HFF-Myc (cell line): ENCODE results near the gene MYO19.
A peak's percentile ranks its signal among the peaks of the same experiment; 100 is the strongest.

Experiments used
- DNase-seq: peaks from one replicate; pipeline ENCODE4 v3.0.0-alpha.2; 2011; ENCODE audit warnings: low read depth; ENCODE audit errors: extremely low read depth
- H3K4me3 ChIP-seq: replicated peaks from 2 replicates; pipeline ENCODE4 v1.5.1; 2011; ENCODE audit warnings: low read depth, mild to moderate bottlenecking, control low read depth, low read length
- TF ChIP-seq, protein P1 (sequence below): IDR thresholded peaks from 2 replicates; pipeline ENCODE4 v1.5.1; 2012; ENCODE audit warnings: mild to moderate bottlenecking, low read depth, low read length, control low read depth; ENCODE audit errors: missing control alignments

Gene MYO19, protein sequence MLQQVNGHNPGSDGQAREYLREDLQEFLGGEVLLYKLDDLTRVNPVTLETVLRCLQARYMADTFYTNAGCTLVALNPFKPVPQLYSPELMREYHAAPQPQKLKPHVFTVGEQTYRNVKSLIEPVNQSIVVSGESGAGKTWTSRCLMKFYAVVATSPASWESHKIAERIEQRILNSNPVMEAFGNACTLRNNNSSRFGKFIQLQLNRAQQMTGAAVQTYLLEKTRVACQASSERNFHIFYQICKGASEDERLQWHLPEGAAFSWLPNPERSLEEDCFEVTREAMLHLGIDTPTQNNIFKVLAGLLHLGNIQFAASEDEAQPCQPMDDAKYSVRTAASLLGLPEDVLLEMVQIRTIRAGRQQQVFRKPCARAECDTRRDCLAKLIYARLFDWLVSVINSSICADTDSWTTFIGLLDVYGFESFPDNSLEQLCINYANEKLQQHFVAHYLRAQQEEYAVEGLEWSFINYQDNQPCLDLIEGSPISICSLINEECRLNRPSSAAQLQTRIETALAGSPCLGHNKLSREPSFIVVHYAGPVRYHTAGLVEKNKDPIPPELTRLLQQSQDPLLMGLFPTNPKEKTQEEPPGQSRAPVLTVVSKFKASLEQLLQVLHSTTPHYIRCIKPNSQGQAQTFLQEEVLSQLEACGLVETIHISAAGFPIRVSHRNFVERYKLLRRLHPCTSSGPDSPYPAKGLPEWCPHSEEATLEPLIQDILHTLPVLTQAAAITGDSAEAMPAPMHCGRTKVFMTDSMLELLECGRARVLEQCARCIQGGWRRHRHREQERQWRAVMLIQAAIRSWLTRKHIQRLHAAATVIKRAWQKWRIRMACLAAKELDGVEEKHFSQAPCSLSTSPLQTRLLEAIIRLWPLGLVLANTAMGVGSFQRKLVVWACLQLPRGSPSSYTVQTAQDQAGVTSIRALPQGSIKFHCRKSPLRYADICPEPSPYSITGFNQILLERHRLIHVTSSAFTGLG

GRCh38 chr17:36534840-36535668 is at the start of gene MYO19, which contains the start of gene PIGW:
Gene MYO19, minus strand, starts transcription at chr17:36534868. Its CDS starts 2,330 bp downstream, at chr17:36532538.
Gene PIGW, plus strand, starts transcription at chr17:36534987. Its CDS starts 2,115 bp downstream, at chr17:36537102.
- H3K4me3 ChIP-seq, result peak within 1 kb of the TSS; percentile 75
- no peak for DNase-seq
- TF ChIP-seq, protein P1, sequence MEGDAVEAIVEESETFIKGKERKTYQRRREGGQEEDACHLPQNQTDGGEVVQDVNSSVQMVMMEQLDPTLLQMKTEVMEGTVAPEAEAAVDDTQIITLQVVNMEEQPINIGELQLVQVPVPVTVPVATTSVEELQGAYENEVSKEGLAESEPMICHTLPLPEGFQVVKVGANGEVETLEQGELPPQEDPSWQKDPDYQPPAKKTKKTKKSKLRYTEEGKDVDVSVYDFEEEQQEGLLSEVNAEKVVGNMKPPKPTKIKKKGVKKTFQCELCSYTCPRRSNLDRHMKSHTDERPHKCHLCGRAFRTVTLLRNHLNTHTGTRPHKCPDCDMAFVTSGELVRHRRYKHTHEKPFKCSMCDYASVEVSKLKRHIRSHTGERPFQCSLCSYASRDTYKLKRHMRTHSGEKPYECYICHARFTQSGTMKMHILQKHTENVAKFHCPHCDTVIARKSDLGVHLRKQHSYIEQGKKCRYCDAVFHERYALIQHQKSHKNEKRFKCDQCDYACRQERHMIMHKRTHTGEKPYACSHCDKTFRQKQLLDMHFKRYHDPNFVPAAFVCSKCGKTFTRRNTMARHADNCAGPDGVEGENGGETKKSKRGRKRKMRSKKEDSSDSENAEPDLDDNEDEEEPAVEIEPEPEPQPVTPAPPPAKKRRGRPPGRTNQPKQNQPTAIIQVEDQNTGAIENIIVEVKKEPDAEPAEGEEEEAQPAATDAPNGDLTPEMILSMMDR, result no peak

DNA sequence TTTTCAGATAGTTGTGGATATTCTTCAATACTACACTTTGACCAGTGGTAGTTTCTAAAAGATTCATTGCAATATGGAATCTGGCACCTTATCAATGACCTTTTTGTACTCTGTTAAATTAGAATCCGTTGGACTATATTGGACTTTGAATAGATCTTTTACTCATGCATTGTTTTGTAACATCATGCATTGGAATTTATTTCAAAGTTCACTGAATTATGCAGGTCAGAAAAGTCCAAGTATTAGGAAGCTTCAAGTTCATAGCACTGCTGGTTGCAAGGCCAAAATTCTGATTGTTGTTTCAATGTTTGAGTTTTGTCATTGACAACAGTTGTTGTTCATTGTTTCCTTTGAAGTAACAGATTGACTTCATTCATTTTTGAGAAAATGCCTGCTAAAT is 49.1 kb upstream of the MYO19 start:
- no peak for DNase-seq
- H3K4me3 ChIP-seq, result no peak overlapping the region
- TF ChIP-seq, protein P1, result no peak

DNA sequence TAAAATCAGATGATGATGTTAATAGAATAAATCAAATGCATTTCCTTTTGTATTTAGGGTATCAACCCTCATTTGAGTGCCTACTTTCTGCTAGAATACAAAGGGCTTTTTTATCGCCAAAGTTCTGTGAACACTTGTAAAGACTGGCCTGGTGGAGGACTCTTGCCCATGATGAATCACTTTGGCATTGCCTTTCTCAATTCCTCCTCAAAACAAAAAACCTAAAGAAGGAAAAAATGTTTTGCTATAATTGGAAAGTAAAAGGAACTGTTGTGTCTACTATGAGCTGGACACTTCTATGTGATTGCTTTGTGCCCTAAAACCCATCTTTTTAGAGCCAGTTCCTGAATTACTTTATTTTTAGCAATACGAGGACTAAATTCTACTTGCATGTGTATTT is 44.0 kb upstream of the MYO19 start:
- DNase-seq, result no peak
- TF ChIP-seq, protein P1, result no peak
- no peak overlapping the region for H3K4me3 ChIP-seq

DNA sequence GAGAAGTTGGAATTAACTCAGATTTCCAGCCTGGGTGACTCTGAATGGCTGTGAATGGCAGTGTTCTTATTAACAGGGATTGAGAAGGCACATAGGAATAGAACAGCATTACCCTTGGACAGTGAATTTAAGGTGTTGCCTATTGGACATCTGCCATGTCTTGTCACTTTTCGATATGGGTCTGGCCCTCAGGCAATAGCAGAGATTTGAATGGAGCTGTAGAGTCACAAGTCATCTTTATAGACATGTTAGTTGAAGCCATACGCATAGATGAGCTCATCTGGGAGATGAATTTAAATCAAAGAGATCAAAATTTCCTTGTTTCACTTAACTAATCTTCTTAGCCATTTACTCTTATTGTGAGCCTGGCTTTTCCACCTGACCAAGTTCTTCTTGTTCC is 42.1 kb upstream of the MYO19 start:
- DNase-seq, result no peak
- H3K4me3 ChIP-seq, result no peak overlapping the region
- TF ChIP-seq, protein P1, result no peak

DNA sequence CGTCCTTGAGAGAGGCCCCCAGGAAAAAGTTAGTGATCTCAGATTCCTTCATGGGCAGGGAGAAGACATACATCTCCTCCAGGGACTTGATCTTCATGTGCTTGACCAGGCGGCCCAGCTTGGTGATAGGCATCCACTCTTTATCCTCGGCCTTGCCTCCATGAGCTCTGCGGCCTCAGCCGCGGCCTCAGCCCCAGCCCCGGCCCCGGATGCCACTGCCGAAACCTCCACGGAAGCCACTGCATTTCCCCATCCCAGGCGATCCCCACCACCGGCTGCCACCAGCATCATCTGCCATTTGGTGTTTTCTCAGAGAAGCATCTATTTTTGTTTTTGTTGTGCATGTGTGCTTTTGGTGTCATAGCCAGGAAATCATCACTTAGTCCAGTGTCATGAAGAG is 40.4 kb upstream of the MYO19 start:
- no peak for DNase-seq
- no peak overlapping the region for H3K4me3 ChIP-seq
- TF ChIP-seq, protein P1, result no peak

DNA sequence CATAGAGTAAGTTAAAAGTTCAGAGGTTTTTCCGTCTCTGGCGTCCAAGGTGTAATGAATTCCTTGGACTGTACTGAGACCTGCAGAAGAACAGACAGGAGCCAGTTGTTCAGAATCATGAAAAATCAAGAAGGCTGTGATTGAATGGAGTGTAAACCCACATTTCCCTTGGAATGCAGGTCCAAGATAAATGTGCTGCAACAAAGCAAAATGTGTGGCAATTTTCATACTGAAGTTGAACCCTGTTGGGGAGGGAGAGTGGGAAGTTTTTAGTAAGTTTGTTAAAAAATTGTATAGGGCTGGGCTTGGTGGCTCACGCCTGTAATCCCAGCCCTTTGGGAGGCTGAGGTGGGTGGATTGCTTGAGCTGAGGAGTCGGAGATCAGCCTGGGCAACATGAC is 31.4 kb upstream of the MYO19 start:
- TF ChIP-seq, protein P1, result no peak
- DNase-seq, result no peak
- no peak overlapping the region for H3K4me3 ChIP-seq
